AG08396 (cell line): ENCODE measurements around the gene TUBGCP6.
A peak's percentile ranks its signal among the peaks of the same experiment; 100 is the strongest.

Source experiments
- DNase-seq: peaks from one replicate; pipeline ENCODE4 v3.0.0; 2012; ENCODE audit warnings: low spot score, mixed read lengths

Gene TUBGCP6, protein sequence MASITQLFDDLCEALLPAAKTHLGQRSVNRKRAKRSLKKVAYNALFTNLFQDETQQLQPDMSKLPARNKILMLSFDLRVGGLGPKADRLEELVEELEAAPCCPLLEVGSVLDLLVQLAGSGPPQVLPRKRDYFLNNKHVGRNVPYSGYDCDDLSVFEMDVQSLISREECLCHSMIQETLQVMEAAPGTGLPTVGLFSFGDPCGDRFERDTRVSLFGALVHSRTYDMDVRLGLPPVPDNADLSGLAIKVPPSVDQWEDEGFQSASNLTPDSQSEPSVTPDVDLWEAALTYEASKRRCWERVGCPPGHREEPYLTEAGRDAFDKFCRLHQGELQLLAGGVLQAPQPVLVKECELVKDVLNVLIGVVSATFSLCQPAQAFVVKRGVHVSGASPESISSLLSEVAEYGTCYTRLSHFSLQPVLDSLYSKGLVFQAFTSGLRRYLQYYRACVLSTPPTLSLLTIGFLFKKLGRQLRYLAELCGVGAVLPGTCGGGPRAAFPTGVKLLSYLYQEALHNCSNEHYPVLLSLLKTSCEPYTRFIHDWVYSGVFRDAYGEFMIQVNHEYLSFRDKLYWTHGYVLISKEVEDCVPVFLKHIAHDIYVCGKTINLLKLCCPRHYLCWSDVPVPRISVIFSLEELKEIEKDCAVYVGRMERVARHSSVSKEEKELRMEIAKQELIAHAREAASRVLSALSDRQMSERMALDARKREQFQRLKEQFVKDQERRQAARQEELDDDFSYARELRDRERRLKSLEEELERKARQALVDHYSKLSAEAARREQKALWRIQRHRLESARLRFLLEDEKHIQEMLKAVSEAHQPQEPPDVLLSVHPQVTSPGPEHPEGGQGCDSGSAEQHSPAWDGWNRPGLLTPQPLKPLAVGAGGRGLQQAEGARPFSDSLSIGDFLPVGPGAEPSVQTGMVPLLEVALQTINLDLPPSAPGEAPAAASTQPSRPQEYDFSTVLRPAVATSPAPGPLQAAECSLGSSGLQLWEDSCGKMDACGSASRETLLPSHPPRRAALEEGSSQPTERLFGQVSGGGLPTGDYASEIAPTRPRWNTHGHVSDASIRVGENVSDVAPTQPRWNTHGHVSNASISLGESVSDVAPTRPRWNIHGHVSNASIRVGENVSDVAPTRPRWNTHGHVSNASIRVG (N-terminal part only)

DNA sequence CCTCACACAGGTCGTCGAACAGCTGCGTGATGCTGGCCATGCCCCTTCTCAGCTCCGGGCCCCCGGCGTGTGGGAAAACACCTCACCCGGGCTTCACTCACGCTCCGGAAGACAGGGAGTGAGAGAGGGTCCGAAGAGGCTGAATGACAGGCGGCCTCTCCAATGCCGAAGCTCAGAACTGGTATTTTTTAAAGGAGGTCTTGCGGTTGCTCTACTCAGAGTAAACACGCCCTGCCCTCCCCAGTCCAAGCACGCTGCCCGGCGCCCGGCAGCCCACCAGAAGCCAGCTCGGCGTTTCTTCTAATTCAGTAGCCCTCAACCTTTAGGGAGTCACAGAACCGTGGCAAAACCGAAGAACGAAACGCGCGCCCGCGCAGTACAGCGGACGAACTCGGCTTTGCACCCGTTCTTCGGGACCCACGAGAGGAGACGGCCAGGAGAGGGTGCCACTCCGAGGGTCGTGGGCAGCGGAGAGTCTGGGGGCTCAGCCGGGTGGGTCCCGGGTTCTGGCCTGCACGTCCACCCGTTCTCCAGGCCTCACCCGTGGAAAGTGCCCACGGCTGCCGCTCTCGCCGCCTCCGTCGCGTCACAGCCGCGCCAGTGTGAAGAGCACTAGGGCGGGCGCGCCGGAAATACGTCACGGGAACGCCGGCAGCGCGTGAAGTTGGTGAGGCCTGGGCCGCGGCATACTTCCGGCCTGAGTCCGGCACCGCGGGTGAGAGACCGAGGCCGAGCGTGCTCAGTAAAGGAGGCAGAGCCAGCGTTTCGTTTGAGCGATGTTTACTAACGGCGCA lies at the start of gene TUBGCP6:
TUBGCP6 (minus strand) TSS at position 604 of the 794 bp plus-strand sequence; CDS start at position 40, 564 bp downstream.
- peak; percentile 96 for DNase-seq

DNA sequence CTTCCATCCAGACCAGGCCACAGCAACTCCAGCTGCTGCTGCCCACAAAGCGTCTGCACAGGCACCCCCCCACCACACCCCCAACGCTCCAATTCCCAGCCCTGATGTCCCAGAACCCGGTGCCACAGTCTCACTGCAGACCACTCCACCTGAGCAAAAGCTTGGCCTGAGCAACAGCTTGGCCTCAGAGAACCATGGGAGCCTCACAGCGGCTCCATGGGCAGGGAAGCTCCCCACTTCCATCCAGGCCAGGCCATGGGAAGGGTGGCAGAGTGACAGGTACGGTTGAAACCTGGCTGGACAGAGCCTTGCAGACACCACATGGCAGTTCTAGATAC lies 49.5 kb upstream of the TUBGCP6 start:
- DNase-seq = no peak

DNA sequence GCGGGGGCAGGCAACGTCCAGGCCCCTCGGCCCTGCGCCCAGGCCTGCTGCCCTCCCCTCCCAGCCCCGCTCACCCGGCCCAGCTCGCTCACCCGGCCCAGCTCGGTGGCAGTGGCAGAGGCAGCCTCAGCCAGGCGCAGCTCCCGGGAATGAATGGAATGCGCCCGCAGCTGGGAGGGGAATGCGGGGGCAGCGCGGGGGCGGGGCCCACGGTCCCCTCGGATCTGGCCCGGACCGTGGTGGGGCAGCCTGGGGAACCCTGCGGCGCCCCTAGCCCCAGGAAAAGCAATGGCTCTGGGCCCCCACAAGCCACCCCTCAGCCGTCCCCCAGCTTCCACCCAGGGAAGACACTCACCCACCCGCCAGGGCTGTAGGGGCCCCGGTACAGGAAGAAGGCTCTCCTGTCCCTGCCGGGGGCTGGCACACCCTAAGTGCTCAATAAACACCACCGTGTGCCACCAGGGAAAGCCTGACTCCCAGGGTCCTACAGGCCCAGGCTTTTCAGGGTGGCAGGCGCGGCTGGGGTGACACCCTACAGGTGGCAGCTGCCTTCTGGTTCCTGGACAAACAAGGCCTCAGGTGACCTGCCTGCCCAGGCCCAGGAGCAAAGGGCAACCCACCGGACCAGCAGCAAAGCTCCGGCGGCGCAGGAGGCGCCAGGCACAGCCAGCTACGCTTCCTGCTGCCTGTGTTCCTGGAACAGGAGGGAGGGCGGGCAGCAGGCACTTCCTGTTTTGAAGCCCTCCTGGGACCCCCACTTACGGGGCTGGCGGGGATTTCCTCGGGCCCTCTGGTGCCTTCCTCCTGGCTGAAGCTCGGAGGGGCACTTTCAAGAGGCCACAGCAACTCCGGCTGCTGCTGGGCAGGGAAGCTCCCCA lies 48.9 kb upstream of the TUBGCP6 start:
- DNase-seq = peak; percentile 93

DNA sequence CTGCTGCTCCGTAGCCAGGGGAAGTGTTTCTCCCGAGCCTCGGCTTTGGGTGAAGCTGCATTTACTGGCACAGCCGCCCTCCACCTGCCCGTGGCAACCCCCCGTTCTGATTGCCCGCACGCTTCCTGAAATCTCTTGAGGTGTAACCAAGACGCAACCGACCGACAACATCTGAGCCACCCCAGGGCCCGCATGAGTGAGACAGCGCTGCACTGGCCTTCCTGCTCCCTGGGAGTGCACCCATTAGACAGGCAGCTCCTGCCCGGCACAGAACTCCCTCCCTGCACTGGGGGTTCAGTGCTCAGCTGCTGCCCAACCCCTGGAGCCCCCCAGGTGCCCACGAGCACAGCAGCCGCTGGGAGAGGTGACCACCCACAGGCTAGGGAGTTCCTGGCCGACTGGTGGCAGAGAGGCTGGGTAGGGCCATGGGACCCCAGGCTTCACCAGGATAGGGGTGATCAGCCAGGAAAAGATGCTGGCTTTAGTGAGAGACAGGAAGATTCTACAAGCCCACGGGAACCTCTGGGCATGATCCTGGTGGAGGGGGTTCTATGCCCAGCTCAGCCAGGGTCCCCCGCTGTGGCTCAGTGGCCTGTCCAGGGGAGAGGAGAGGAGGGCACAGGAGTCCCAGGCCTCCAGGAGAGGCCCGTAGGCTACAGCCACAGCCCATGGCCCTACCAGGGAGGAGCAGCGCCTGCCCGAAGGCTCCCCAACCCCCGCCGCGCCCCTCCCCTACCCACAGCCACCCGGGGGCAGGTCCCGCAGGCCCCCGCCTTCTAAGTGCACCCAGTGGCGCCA lies 48.0 kb upstream of the TUBGCP6 start:
- no peak for DNase-seq

DNA sequence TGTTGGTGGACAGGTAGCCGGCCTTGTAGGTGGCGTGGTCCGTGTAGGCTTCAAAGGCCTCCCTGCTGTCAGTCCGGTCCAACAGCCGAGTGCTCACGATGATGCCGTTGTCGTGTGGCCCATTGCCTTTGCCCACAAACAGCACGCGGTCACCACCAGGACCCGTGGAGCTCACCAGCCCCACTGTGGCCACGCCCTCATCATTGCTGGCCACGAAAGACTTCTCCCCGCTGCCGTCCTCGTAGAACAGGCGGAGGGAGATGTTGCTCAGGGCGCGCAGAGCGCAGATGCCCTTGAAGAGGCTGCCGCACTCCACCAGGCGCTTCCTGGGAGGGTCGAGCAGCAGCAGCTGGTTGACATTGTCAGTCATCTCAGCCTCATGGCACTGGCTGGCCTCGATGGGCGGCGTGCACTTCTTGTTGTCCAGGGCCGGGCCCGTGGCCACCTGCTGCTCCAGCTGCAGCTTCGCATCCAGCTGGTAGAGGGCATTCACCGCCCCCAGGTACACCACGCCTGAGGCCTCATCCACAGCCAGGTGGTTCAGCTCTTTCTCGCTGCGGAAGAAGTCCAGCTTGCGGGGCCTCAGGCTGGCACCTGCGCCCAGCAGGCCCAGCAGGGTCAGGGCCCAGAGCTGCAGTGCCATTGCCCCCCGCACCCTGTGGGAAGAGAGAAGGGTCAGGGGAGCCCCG lies 45.3 kb upstream of the TUBGCP6 start:
- DNase-seq = no peak

DNA sequence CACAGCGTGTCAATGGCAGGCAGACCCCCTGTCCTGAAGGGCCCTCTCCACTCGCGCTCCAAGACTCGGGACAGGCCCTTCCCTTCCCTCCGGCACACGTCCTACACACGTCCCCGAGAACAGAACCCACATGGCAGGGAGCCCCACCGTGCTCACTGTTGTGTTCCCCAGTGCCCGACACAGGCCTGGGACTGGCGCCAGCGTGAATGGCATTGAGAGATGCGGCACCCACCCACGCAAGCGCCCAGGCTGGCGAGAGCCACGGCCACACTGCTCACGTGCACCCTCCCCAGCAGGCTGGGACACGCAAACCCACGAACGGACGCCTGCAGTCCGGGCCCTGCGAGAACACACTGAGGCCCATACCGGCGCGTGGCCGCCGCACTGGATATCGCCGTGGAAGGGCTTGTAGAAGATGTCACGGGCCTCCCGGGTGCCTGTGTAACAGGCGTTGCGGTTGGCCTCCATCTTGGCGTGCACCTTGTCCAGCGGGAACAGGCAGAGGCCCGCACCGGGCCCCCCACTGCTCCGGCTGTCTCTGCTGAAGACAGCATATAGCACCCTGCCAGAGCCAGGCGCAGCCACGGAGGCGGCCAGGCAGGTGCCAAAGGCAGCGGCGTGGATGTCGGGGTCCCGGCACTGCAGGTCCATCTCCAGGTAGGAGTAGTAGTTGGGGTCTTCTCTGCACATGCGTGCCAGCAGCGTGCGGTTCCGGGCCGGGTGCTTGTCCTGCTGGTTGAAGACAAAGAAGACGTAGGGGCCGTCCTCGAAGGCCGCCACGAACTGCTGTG lies 44.5 kb upstream of the TUBGCP6 start:
- DNase-seq = no peak

DNA sequence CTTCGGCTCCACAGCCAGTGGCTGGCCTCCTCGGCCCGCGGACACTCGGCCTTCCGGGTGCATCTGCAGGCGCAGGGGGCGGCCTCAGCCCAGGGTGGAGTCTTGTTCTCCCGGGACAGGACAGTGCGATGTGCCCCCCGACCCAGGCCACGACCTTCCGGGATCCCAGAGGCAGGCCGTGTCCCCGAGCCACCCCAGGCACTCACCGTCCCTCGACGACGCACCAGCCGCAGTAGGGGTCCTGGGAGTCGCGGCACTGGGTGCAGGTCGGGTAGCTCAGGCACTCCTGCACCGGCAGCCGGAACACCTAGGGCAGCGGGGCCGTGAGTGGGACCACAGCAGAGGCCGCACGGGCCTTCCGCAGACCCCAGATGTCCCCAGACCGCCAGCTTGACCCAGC lies 42.9 kb upstream of the TUBGCP6 start:
- DNase-seq = no peak

DNA sequence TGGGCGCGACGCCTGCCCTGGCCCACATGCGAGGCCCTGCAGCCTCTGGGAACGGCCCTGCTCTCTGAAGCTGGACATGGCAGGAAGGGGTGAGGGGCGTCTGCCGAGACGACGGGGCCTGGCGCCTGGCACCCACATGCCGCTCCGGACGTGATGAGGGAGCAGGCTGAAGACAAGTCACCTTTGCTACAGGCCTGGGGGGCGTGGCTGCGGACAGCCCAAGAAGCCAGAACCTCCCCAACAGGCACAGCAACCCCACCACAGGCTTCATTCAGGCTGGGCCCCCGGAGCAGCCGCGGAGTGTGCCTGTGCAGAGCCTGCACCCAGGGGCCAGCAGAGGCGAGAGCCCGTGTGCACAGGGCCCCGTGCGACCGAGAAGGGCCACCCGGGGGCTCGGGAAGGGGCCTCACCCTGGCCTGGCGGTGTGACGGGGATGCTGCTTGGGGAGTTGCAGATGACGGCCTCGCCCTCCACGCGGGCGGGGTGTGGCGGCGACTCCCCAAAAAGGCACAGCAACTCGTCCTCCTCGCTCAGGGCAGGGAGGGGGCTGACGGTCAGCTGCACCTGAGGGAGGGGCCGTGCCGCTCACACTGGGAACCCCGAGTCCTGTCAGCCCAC lies 42.0 kb upstream of the TUBGCP6 start:
- DNase-seq = no peak

DNA sequence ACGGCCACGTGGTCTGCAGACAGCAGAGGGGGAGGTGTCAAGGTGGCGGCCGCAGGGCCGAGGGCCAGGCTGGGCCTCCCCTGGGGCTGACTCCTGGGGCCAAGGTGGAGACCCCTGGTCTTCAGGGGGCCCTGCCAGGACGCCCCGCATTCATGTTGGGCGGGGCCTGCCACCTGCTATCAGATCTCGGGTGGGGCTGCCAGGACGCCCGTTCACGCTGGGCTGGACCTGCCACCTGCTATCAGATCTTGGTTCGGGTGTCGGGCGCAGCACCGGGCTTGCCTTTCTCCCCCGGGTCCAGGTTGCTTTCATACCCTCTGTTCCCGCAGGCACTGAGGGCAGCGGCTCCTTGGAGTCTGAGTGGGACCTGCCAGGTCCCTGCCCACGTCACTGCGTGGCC lies 41.5 kb upstream of the TUBGCP6 start:
- DNase-seq = no peak

DNA sequence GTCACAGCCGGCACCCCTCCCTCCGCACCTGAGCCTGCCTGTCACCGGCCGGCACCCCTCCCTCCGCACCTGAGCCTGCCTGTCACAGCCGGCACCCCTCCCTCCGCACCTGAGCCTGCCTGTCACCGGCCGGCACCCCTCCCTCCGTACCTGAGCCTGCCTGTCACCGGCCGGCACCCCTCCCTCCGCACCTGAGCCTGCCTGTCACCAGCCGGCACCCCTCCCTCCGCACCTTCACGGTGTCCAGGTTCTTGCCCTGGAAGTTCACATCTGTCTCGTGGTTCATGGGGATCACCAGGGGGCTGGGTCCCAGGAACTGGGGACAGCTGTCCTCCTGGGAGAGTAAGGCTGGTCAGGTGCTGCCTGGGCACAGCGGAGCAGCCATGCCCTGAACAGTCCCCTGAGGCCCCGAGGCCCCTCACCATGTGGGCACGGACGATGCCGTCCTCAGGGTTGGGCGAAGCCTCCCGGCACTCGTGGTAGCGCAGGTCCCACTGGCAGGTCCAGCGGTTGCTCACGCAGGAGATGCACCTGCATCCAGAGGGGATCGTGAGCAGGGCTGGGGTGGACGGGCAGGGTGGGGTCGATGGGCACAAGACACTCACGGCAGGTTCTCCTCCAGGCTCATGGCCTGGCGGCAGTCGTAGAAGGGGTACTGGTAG lies 40.9 kb upstream of the TUBGCP6 start:
- no peak for DNase-seq

DNA sequence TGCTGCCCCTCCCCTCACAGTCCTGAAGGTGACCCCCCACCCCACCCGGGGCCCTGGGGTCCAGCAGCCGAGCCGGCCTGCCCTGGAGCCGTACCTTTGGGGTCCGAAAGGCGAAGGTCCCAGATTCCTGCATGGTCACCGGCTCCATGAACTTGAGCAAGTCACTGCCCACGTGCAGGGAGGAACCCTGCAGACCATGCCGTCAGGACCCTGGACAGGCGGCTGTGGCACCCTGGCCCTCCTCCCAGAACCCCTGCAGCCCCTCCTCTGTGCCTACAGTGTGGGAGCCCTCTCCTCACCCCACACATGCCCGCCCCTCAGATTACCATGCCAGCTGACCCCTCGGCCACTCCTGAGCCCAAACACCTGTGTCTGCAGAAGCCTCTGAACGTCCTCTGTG lies 39.7 kb upstream of the TUBGCP6 start:
- no peak for DNase-seq

DNA sequence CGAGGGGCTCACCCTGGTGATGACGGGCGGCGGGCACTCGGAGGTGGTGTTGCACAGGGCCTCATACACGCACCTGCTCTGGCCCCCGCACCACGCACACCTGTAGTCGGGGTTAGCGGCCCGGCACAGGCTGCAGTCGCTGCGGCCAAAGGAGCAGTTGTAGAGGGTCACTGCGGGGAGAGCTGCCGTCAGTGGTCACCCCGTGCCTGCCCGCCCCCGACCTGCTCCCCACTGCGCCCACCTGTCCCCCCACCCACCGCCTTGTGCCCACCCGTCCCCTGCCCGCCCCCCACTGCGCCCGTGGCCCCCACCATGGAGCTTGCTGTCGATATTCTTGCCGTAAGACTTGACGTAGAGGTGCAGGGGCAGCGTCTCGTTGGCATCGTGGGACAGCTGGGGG lies 39.0 kb upstream of the TUBGCP6 start:
- no peak for DNase-seq

DNA sequence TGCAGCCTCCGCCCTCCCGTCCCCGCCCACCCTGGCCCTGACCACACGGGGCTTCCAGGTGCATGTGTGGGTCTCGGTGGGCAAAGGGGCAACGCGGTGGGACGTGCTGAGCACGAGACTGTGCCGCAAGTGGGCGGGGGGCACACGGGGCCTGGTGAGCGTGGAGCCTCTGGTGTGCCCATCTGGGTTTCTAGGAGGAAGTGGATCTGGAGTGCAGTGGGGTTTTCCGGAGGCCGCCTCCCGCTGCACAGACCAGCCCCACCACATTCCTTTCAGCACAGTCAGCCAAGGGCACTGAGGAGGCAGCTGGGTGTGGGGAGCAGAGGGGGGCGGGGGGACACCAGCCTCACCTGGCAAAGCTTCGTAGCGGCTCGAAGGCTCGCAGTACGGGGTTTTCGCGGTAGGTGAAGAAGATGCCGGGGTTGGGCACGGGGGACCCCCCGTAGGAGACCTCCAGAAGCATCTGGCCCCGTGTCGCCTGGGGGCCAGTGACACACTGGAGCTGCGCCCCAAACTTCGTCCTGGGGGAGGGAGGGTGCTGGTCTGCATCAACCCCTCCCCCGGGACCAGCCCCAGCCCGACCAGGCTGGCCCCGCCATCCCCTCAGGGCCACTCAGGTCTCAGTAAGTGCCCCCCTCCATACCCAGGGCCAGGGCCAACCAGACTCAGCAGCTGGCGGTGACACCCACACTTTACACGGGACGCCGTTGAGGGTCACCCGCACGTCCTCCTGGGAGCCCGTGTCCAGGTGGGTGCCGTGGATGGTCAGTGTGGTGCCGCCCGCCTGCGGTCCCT lies 37.7 kb upstream of the TUBGCP6 start:
- DNase-seq = peak; percentile 93

DNA sequence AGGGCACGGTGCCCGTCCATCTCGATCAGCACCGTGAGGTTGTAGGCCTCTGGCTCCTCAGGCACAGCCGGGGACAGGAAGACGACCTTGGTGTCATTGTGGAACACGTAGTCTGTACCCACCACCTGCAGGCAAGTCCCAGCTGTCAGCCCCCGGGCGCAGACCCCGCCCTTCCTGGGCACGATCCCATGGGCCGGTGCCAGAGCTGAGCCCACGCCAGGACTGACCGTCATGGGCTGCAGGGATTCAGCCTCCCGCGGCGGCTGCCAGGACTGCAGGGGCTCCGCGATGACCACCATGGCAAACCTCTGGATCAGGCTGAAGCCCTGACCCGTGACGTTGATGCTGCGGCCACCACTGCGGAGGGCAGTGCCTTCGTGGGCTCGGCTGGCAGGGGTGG lies 37.1 kb upstream of the TUBGCP6 start:
- DNase-seq = peak; percentile 32

DNA sequence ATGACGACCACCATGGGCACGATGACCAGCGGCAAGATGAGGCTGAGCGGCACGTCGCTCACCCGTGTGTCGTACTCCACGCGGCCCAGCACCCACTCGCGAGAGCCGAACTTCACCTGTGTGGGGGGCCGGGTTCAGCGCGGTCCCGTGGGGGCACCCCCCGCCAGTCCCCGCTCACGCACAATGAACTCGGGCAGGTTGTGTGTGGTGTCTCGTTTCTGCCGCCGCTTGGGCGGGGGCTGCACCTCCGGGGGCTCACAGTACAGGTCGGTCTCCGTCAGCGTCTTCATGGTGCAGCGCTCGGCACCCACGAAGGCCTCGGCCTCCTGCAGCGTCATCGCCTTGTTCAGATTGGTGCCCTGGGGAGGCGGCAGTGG lies 36.5 kb upstream of the TUBGCP6 start:
- no peak for DNase-seq

DNA sequence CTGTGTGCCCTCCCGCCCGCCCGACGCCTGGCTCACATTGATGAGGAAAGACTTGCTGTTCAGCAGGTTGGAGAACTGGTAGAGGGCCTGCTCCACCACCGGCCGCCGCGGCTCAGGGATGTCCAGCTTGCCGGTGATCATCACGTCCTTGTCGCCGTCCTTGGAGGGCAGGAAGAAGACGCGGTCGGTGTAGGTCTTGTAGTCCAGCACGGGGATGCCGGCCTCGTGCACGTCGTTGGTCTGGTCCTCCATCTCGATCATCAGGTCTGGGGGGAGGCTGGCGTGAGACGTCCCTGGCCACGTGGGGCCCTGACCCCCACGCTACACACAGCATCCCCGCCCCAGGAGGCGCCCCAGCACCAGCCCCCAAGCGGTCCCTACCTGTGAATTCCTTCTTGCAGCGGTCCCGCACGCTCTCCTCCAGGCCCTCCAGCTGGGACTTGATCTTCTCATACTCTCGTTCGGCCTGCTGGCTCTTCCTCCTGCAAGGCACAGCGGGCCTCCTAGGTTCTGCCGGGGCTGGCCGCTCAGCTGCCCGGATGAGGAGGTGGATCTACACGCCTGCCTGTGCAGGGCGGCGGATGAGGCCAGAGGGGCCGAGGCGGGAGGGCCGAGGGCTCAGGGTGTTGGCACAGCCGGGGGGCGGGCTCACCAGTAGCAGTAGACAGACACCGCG lies 36.0 kb upstream of the TUBGCP6 start:
- no peak for DNase-seq
